Tibial nerve (tissue), 3 donors: ENCODE results near the gene HAUS2.

Experiments used
- CTCF ChIP-seq, 5 experiments: fragments of 200-600 bp in 3 of 5; fragments of 450-650 bp in 2 of 5; sonication (generic) in 3 of 5; IDR thresholded peaks; one replicate each; pipeline ENCODE4 v1.5.1; 2016 to 2019; ENCODE audit warnings: antibody characterized with exemption in 5 of 5, mild to moderate bottlenecking in 3 of 5, moderate library complexity in 2 of 5
- POLR2A ChIP-seq, 2 donors: fragments of 450-650 bp; IDR thresholded peaks; one replicate each; pipeline ENCODE4 v1.6.1; 2017; ENCODE audit warnings: antibody characterized with exemption in 2 of 2, mild to moderate bottlenecking in 2 of 2, moderate library complexity in 2 of 2

GRCh38 chr15:42603978-42604377, 55.3 kb downstream of the HAUS2 start:
- TF ChIP-seq POLR2A (IDR thresholded peaks at IDR 0.05) (no peak), CTCF (IDR thresholded peaks at IDR 0.05) (no peak)
